ENCODE data around the gene TTPAL. TPM values are rescaled to one million over a fixed set of nuclear protein-coding genes. Genes with fewer than 3 reads are reported as not detected.

Gene TTPAL
- total RNA-seq, 1 experiment from 2014 or later, result 10.3 TPM

DNA sequence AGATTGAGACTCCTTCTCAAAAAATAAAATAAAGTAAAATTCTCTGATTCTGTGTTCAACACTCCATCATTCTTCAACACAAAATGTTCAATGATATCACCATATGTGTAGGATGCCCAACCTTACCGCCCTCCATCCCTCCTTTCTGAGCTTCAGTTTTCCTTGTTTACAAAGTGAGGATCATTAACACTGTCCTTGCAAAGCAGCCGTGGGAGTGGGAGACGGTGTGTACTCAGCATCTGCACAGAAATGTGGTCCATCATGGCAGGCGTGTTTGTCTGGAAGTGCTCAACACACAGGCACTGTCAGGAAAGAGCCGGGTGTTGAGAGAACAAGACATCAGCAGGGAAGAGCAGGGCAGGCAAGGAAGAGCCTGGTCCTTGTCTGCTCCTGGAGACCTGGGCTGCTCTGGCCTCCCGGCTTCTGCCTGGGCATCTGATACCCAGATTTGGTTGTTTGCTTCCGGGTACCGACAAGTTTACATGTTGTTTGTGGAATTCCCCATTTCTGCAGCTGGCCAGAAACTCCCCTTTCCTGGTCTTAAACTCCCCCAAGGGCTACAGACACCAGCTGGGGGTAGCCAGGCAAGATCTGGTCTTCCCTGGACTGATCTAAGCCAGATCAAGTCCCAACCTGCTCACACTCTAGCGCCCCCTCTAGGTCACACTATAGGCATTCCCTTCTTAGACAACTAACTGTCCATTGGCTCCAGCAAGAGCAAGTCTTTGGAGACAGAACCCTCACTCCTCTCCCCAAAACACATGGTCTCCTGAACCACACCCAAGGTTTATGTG is 26.7 kb upstream of the TTPAL start:
- Mint-ChIP-seq H3K36me3 (no peaks in the 10 kb centered on the region), H3K4me3 (no peak overlapping the region), H3K4me1 (no peaks in the 10 kb centered on the region), H3K27ac (peak overlapping the region; percentile 27; the same call in 1 of the 2 replicates), H3K9me3 (no peaks in the 10 kb centered on the region), H3K27me3 (ENCODE audit: low read depth) (no peaks in the 10 kb centered on the region; the same call in 1 of the 2 replicates)
- DNase-seq (ENCODE audit: low spot score), result peak; percentile 79
- POLR2A ChIA-PET, result no interaction called here
- TF ChIP-seq PRRX2 (CRISPR knock-in tag; IDR thresholded peaks at IDR 0.05), result no peak
- TF ChIP-seq, protein P1, sequence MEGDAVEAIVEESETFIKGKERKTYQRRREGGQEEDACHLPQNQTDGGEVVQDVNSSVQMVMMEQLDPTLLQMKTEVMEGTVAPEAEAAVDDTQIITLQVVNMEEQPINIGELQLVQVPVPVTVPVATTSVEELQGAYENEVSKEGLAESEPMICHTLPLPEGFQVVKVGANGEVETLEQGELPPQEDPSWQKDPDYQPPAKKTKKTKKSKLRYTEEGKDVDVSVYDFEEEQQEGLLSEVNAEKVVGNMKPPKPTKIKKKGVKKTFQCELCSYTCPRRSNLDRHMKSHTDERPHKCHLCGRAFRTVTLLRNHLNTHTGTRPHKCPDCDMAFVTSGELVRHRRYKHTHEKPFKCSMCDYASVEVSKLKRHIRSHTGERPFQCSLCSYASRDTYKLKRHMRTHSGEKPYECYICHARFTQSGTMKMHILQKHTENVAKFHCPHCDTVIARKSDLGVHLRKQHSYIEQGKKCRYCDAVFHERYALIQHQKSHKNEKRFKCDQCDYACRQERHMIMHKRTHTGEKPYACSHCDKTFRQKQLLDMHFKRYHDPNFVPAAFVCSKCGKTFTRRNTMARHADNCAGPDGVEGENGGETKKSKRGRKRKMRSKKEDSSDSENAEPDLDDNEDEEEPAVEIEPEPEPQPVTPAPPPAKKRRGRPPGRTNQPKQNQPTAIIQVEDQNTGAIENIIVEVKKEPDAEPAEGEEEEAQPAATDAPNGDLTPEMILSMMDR (IDR thresholded peaks at IDR 0.05), result peak; percentile 73
- CTCF ChIA-PET, result interaction anchor here (0.6 to 2.2 kb wide), 9 partner anchors 9 to 66 kb away, joined by 3 to 18 read pairs (median 5); no protein-coding TSS in a partner anchor
- peak; percentile 94 for ATAC-seq

DNA sequence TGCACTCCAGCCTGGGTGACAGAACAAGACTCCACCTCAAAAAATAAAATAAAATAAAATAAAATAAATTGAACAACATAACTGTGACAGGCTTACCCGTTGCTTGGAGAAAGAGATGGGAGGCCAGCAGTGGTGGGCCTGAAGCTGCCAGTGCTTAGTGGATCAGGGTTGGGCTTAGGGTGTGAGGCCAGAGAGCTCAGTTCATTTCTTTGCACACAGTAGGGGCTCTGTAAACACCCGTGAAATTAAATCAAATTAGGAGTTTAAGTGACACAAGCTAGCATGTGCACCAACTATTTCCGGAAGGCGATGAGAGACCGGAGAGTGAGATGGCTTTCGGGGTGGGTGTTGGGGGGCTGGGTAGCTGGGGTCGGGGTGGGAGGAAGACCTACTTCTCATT is 25.8 kb upstream of the TTPAL start:
- DNase-seq (ENCODE audit: low spot score) (no peak), ATAC-seq (no peak)
- Mint-ChIP-seq H3K27me3 (ENCODE audit: low read depth) (no peaks in the 10 kb centered on the region; the same call in 1 of the 2 replicates), H3K4me1 (no peaks in the 10 kb centered on the region), H3K9me3 (no peaks in the 10 kb centered on the region), H3K4me3 (no peak overlapping the region), H3K36me3 (no peaks in the 10 kb centered on the region), H3K27ac (no peak overlapping the region)
- POLR2A ChIA-PET, result no interaction called here
- CTCF ChIA-PET, result interaction anchor here (0.6 to 2.2 kb wide), 9 partner anchors 10 to 67 kb away, joined by 3 to 18 read pairs (median 4); no protein-coding TSS in a partner anchor
- no peak for TF ChIP-seq PRRX2 (CRISPR knock-in tag; IDR thresholded peaks at IDR 0.05)
- no peak for TF ChIP-seq ZNF423 (CRISPR knock-in tag; IDR thresholded peaks at IDR 0.05)
- no peak for TF ChIP-seq CREM (CRISPR knock-in tag; IDR thresholded peaks at IDR 0.05)
- TF ChIP-seq TEAD1 (CRISPR knock-in tag; IDR thresholded peaks at IDR 0.05), result no peak
- TF ChIP-seq, protein P2, sequence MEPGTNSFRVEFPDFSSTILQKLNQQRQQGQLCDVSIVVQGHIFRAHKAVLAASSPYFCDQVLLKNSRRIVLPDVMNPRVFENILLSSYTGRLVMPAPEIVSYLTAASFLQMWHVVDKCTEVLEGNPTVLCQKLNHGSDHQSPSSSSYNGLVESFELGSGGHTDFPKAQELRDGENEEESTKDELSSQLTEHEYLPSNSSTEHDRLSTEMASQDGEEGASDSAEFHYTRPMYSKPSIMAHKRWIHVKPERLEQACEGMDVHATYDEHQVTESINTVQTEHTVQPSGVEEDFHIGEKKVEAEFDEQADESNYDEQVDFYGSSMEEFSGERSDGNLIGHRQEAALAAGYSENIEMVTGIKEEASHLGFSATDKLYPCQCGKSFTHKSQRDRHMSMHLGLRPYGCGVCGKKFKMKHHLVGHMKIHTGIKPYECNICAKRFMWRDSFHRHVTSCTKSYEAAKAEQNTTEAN (CRISPR knock-in tag; IDR thresholded peaks at IDR 0.05), result no peak
- TF ChIP-seq GABPB1 (CRISPR knock-in tag; IDR thresholded peaks at IDR 0.05), result no peak
- TF ChIP-seq, protein P3, sequence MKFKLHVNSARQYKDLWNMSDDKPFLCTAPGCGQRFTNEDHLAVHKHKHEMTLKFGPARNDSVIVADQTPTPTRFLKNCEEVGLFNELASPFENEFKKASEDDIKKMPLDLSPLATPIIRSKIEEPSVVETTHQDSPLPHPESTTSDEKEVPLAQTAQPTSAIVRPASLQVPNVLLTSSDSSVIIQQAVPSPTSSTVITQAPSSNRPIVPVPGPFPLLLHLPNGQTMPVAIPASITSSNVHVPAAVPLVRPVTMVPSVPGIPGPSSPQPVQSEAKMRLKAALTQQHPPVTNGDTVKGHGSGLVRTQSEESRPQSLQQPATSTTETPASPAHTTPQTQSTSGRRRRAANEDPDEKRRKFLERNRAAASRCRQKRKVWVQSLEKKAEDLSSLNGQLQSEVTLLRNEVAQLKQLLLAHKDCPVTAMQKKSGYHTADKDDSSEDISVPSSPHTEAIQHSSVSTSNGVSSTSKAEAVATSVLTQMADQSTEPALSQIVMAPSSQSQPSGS (CRISPR knock-in tag; IDR thresholded peaks at IDR 0.05; ENCODE audit: borderline replicate concordance, low read depth), result no peak
- TF ChIP-seq ETV6 (CRISPR knock-in tag; IDR thresholded peaks at IDR 0.05), result no peak
- TF ChIP-seq NR1H2 (CRISPR knock-in tag; IDR thresholded peaks at IDR 0.05), result no peak
- TF ChIP-seq SP1 (CRISPR knock-in tag; conservative IDR thresholded peaks at IDR 0.05), result no peak
- TF ChIP-seq NR3C1 (CRISPR knock-in tag; conservative IDR thresholded peaks at IDR 0.05; ENCODE audit: low read depth), result no peak
- TF ChIP-seq ATF1 (CRISPR knock-in tag; IDR thresholded peaks at IDR 0.05), result no peak
- TF ChIP-seq, protein P4, sequence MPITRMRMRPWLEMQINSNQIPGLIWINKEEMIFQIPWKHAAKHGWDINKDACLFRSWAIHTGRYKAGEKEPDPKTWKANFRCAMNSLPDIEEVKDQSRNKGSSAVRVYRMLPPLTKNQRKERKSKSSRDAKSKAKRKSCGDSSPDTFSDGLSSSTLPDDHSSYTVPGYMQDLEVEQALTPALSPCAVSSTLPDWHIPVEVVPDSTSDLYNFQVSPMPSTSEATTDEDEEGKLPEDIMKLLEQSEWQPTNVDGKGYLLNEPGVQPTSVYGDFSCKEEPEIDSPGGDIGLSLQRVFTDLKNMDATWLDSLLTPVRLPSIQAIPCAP (CRISPR knock-in tag; IDR thresholded peaks at IDR 0.05), result no peak
- no peak for TF ChIP-seq HMGA2 (CRISPR knock-in tag; IDR thresholded peaks at IDR 0.05)
- TF ChIP-seq TCF7 (CRISPR knock-in tag; IDR thresholded peaks at IDR 0.05; ENCODE audit: low read depth), result no peak
- TF ChIP-seq ZNF121 (CRISPR knock-in tag; IDR thresholded peaks at IDR 0.05), result no peak
- TF ChIP-seq, protein P5, sequence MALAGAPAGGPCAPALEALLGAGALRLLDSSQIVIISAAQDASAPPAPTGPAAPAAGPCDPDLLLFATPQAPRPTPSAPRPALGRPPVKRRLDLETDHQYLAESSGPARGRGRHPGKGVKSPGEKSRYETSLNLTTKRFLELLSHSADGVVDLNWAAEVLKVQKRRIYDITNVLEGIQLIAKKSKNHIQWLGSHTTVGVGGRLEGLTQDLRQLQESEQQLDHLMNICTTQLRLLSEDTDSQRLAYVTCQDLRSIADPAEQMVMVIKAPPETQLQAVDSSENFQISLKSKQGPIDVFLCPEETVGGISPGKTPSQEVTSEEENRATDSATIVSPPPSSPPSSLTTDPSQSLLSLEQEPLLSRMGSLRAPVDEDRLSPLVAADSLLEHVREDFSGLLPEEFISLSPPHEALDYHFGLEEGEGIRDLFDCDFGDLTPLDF (CRISPR knock-in tag; IDR thresholded peaks at IDR 0.05), result no peak
- TF ChIP-seq, protein P6, sequence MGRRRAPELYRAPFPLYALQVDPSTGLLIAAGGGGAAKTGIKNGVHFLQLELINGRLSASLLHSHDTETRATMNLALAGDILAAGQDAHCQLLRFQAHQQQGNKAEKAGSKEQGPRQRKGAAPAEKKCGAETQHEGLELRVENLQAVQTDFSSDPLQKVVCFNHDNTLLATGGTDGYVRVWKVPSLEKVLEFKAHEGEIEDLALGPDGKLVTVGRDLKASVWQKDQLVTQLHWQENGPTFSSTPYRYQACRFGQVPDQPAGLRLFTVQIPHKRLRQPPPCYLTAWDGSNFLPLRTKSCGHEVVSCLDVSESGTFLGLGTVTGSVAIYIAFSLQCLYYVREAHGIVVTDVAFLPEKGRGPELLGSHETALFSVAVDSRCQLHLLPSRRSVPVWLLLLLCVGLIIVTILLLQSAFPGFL (CRISPR knock-in tag; IDR thresholded peaks at IDR 0.05; ENCODE audit: borderline replicate concordance), result no peak
- TF ChIP-seq, protein P7, sequence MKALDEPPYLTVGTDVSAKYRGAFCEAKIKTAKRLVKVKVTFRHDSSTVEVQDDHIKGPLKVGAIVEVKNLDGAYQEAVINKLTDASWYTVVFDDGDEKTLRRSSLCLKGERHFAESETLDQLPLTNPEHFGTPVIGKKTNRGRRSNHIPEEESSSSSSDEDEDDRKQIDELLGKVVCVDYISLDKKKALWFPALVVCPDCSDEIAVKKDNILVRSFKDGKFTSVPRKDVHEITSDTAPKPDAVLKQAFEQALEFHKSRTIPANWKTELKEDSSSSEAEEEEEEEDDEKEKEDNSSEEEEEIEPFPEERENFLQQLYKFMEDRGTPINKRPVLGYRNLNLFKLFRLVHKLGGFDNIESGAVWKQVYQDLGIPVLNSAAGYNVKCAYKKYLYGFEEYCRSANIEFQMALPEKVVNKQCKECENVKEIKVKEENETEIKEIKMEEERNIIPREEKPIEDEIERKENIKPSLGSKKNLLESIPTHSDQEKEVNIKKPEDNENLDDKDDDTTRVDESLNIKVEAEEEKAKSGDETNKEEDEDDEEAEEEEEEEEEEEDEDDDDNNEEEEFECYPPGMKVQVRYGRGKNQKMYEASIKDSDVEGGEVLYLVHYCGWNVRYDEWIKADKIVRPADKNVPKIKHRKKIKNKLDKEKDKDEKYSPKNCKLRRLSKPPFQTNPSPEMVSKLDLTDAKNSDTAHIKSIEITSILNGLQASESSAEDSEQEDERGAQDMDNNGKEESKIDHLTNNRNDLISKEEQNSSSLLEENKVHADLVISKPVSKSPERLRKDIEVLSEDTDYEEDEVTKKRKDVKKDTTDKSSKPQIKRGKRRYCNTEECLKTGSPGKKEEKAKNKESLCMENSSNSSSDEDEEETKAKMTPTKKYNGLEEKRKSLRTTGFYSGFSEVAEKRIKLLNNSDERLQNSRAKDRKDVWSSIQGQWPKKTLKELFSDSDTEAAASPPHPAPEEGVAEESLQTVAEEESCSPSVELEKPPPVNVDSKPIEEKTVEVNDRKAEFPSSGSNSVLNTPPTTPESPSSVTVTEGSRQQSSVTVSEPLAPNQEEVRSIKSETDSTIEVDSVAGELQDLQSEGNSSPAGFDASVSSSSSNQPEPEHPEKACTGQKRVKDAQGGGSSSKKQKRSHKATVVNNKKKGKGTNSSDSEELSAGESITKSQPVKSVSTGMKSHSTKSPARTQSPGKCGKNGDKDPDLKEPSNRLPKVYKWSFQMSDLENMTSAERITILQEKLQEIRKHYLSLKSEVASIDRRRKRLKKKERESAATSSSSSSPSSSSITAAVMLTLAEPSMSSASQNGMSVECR (CRISPR knock-in tag; IDR thresholded peaks at IDR 0.05; ENCODE audit: borderline replicate concordance), result no peak
- no peak for TF ChIP-seq CREB1 (CRISPR knock-in tag; IDR thresholded peaks at IDR 0.05)
